GM20000 (cell line): ENCODE measurements around the gene CKAP4.

Experiments
- DNase-seq: peaks from one replicate; pipeline ENCODE4 v3.0.0; 2012; ENCODE audit warnings: low spot score
- TF ChIP-seq, protein P1 (sequence below): IDR thresholded peaks from 2 replicates; pipeline ENCODE4 v1.5.1; 2012; ENCODE audit warnings: mild to moderate bottlenecking, control low read depth; ENCODE audit errors: extremely low read depth, missing control alignments

CKAP4 gene

DNA sequence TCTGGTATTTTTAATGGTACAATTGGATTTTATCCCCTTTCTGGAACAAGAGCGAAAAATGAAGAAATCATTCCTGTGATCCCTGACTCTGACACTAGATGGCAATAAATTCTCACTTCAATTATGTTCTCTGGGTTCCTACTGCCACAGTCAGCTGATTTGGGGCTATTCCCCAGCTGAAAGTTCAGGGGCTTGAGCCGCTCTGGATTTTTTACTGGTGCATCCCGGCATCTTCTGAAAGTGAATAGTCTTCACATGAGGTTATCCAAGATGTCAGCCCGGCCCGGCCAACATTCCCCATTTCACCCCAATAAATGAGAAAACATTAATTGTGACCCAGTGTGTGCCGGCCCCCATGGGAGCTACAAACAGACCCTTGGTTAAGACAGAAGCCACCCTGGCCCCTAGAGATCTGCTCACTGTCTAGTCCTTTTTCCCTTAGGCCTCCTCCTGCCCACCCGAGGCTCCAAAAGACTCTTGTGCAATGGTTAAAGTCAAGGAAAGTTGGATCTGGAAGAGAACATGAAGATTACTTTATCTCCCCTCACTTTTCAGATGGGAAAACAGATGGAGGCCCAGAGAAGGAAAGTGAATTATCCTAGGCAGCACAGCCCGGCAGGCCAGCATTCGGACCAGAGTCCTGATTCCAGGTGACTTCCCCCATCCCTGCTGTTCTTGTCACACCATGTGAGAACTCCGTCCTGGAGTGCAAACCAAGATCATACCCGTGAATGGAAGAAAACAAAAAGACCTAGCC, 20.8 kb downstream of the CKAP4 start:
- peak; percentile 82 for DNase-seq
- TF ChIP-seq, protein P1, sequence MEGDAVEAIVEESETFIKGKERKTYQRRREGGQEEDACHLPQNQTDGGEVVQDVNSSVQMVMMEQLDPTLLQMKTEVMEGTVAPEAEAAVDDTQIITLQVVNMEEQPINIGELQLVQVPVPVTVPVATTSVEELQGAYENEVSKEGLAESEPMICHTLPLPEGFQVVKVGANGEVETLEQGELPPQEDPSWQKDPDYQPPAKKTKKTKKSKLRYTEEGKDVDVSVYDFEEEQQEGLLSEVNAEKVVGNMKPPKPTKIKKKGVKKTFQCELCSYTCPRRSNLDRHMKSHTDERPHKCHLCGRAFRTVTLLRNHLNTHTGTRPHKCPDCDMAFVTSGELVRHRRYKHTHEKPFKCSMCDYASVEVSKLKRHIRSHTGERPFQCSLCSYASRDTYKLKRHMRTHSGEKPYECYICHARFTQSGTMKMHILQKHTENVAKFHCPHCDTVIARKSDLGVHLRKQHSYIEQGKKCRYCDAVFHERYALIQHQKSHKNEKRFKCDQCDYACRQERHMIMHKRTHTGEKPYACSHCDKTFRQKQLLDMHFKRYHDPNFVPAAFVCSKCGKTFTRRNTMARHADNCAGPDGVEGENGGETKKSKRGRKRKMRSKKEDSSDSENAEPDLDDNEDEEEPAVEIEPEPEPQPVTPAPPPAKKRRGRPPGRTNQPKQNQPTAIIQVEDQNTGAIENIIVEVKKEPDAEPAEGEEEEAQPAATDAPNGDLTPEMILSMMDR: peak; percentile 11

DNA sequence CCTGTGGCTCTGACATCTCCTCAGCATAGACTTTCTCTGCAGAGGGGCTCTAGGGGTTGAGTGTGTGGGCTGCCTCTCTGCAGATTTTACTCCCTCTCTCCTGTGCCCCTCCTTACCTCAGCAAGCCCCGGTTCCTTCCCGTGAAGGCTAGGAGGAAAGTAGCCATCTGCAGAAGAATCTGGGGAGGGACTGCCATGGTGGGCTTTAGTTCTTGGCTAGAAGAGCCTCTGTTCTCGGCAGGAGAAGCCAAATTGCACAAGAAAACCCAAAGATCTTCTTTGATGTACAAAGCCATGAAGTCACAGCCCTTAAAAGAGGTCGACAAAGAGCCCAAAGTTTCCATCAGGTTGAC, 23.5 kb downstream of the CKAP4 start:
- DNase-seq: no peak

DNA sequence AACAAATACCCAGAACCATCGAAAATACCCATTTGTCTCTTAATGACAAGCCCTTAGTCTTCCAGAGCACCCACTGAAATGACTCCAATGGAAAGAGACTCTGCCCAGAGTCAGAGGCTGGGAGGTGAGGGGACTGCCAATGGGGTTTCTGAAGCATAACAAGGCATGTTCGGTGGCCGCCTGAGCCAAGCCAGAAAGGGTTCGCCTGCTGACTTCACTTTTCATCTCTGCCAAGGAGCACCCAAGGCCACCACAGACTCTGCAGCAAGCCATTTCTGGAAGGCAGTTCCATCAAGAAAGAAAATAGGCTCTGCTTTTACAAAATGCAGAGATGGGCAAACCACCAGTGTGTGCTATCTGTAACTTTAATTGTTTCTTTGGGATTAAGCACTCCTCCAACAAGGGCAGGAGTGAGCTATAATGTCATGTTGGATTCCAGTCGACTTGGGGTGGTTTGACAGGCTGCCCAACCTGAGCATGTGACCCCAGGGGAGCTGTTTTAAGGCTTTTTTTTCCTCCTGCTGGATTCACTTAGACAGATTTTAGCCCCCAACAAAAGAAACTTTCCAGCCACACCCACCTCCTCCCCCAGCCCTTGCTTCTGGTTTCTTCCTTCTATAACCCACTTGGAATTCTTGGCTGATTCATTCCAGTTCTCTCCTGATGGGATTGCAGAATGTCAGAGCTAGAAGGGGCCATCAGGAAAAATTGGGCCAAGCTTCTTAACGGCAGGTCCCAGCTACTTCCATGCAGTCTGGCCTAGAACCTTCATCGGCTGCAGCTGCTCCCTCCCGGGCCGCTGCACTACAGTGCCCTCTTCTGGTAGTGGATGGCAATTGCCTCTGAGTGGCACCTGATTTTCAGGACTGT, 24.1 kb downstream of the CKAP4 start:
- TF ChIP-seq, protein P1: peak; percentile 98
- peak; percentile 88 for DNase-seq

More for the DNA sequence above, 23.5 kb downstream of the CKAP4 start:
- TF ChIP-seq, protein P1: no peak

DNA sequence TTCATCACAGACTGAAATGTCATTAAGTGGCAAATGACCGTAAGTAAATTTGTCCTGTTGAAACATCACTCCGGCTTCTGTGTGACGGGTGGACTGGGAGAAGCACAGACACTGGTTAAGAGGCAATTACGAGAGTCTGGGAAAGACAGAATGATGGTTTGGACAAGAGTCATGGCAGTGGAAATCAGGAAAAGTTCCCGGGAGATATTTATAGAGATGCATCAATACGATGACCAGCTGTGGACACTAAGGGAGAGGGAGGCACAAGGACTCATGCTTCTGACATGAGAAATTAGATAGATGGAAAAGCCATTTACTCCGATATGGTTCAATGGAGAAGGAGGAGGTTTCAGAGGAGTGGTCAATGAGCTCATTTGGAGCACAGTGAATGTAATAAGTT, 27.3 kb downstream of the CKAP4 start:
- TF ChIP-seq, protein P1: no peak
- DNase-seq: no peak

DNA sequence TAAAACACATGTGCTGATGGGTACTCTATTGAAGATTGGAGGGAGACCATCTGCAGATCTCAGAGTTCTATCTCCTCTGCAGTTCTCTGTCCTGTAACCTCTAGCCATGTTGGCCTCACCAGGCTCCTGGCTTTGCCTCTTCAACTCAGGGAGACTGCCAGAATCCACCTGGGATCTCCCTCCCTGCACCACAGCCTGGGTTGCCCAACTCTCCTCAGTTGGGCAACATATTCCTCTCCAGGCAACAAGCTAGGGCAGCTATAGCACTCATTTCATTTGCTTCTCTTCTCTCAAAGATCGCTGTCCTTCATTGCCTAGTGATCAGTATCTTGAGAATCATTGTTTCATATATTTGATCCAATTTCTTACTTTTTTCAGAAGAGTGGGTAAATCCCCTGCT, 28.8 kb downstream of the CKAP4 start:
- DNase-seq: no peak
- TF ChIP-seq, protein P1: no peak

DNA sequence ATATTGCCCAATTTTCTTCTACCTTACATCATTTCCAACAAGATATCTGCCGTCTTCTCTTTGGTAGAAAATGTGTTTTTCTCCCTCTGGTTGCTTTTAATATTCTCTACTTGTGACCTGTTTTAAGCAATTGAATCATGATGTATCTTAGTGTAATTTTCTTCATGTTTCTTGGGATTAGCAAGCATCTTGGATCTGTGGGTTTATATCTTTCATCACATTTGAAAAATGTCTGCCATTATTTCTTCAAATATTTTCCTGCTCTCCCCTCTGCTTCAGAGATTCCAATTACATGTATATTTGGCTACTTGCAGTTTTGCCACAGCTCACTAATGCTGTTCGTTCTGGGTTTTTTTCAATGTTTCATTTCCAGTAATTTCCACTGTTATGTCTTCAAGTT, 30.1 kb downstream of the CKAP4 start:
- TF ChIP-seq, protein P1: no peak
- no peak for DNase-seq

DNA sequence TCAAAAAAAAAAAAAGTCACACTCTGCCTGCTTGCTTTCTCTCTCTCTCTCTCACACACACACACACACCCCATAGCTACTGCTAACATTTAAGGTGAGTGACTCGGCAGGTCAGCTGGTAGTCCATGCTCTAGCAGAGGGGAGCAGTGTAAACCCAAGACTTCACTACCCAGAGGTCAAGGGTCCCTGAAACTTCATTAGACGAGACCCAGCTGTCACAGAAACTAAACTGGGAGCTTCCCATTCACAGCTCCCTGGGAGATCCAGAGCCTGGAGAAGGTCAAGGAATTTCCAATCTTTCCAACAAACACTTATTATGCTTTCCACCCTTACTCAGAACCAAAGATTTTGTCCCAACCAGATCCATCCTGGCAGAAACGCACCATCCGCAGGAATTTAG, 33.2 kb downstream of the CKAP4 start:
- TF ChIP-seq, protein P1: no peak
- no peak for DNase-seq
